ENCODE data around the gene NCKAP5.

Gene NCKAP5

GRCh38 chr2:132999421-132999820 is 568.8 kb downstream of the NCKAP5 start:
- no peak for DNase-seq (ENCODE audit: low spot score)

GRCh38 chr2:132998221-132998620 is 570.0 kb downstream of the NCKAP5 start:
- no peak for DNase-seq (ENCODE audit: low spot score)

DNA sequence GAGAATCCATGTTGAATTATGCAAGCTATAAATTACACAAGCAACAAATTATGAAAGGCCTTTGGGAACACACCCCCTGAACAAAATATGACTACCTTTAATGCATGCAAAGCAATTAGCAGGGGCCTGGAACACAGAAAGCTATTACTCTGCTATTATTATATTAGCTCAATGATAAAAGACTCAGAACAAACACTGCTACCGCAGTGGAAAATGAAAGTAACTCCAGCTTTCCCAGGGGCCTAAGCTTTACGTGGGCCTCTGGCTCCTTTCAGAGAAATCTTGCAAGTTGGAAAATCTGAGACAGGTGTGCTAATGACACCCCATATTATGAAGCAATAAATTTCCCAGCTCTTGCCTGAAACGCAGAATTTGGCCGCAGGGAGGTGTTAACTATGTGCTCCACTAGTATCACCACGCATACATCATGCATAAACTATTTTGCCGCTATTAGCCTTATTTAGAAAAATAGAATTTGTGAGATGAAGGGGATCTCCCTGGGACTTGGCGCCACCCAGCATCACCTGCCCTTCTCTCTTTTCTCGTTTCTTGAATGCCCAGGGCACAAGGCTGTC is 576.7 kb downstream of the NCKAP5 start:
- no peak for DNase-seq (ENCODE audit: low spot score)

- no peak for DNase-seq (ENCODE audit: low spot score)
These were observed 583.5 kb downstream of the NCKAP5 start for GRCh38 chr2:132984731-132985130.

DNA sequence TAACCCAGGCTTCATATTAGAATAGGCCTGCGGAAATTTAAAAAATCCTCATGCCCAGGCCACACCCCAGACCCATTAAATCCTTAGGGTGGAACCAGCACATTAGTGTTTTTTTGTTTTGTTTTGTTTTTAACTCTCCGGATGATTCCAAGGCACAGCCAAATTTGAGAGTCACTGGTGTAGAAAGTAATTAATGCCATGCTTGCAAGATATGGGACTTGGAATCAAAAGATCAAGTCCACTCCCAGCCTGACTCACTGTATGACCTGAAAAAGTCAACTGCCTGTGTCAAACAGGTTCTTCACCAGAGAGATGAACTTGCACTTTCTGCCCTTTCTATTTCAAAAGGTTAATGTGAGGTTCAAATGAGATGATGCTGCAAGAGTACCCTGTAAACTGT is 588.0 kb downstream of the NCKAP5 start:
- no peak for DNase-seq (ENCODE audit: low spot score)

GRCh38 chr2:132979339-132980093 is 588.7 kb downstream of the NCKAP5 start:
- no peak for DNase-seq (ENCODE audit: low spot score)

DNA sequence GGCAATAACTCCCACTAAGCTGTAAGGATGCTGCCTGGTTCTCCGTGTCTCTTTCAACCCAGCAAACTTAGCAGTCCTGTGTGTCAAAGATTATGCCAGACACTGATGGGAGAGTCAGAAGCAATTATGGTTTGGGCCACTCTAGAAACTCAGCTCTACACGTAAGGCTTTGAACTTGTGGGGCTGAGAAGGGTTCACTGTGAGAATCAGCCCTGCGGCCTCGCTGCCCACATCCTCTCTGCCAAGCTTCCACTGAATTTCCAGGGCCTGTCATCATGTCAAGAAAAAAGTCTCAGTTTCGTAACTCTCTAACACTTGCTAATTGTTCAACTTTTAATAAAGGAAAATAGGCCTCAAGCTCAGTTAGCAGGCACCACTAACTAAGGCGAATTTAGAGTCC is 589.4 kb downstream of the NCKAP5 start:
- no peak for DNase-seq (ENCODE audit: low spot score)

DNA sequence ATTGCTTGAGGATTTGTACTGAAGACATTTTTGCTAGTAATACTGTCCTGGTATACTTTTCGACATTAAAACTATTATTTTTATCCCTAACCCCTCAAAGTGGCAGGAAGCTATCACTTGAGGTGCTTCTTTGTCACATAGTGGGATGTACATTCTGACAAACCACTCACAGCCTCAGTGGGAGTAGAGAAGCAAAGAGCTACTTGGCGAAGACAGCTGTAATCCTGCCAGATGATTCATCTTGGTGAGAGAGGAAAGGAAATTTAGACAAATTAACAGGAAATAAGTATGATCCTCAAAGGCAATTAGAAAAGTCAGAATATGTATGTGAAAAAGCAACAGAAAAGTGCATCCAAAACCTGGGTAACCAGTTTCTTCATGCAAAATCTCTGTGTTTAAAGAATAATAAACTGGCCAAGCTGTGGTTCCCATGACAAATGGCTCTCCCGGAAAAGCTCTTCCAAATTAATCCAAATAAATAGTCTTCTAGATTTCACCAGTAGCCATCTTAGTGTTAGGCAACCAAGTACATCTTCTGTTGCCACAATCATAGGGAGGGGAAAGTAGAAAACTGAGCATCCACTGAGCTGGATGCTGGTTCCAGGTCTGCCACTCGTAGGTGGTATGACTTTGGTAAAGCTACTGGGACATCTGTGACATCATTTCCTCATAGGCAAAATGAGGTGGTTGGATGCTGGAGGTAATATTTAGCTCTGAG is 590.3 kb downstream of the NCKAP5 start:
- peak; percentile 50 for DNase-seq (ENCODE audit: low spot score)

GRCh38 chr2:132975193-132976105 is 592.8 kb downstream of the NCKAP5 start:
- DNase-seq (ENCODE audit: low spot score): no peak

DNA sequence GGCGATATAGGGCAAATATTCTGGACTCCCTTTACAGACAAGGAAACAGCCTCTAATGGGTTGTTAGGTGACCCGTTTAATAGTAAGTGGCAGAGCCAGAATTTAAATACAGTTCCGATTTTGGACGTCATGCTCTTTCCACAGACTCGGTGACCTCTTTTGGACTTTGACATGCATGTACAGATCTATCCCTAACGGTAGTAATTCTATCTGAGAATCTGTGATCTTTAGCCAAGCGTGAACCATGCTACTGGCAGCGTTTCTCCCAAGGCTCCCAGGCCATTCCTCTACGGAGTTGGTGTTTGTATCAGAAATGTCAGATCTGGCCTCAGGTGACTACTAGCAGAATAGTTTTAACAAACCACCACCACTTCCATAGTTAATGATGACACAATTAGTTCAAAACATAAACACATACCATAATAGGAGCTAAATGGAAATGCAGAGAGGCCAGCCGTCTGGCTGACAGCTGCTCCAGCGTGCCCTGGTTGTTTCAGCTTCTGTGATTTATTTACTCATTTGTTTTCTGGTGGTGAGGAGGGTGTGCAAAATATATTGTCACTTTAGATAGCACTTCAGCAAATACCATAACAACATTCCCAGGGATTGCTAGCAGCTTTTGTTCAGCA is 593.7 kb downstream of the NCKAP5 start:
- DNase-seq (ENCODE audit: low spot score): no peak

DNA sequence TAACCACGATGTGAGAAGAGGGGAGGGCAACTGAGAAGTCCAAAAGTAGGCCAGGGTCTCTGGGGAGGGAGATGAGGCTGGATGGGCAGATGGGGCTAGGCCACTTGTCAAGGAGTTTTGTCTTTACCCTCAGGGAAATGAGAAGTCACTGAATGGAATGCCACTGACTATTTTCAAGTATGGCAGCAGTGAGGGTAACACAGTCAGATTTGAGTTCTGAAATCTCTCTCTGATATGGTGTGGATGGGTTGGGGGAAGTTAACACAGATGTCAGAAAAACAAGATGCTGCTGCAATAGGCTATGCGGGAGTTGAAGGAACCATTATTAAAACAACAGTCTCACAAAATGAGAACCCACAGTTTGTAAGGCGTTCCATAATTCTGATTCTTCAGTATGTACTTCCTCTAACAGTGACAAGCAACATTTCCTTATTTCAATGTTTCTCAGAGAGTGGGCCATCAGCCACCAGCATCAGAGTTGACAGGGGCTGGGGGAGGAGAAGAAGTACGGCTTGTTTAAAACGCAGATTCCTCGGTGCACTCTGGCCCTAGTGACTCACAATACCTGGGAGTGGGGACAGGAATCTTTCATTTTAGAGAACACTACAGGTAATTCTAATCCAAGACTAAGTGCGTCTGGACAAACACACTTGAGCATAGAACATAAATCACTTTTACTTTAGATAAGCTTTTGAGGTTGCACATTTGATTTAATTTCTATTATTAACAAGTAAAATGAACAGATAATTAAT is 596.8 kb downstream of the NCKAP5 start:
- DNase-seq (ENCODE audit: low spot score): no peak

- no peak for DNase-seq (ENCODE audit: low spot score)
These were observed 598.8 kb downstream of the NCKAP5 start for GRCh38 chr2:132969371-132969985.

- no peak for DNase-seq (ENCODE audit: low spot score)
These were observed 602.8 kb downstream of the NCKAP5 start for GRCh38 chr2:132965460-132965859.

DNA sequence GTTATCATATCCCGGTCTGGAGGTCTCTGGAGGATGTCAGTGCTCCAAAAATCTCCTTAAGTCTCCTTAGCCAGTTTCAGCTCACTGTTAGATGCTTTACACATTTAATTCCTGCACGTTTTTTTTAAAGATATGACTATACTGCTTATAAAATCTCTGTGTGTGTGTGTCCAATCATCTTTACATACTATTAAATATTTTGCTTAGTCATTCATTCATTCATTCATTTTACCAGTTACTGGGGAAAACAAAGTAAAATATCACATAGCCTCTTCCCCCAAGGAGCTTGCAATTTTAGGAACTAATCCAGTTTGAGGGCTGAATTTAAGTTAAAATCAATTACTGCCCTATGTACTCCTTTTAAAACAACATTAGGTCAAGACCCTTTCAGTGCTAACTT is 605.1 kb downstream of the NCKAP5 start:
- no peak for DNase-seq (ENCODE audit: low spot score)

DNA sequence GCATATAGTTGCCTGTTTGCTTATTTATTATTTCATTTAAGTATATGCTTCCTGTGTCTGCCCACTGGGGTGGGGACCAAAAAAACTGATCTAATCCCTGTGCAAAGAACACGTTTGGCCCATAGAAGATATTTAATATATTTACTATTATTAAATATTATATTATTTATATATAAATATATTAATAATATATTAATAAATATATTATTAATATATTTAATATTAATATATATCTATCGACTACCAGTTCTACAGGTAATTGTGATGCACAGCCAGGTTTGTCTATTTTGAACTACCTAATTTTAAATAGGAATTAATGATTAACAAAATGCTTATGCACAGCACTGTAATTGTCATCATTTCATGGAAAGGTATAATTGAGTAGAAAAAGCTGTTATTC is 609.4 kb downstream of the NCKAP5 start:
- DNase-seq (ENCODE audit: low spot score): no peak

DNA sequence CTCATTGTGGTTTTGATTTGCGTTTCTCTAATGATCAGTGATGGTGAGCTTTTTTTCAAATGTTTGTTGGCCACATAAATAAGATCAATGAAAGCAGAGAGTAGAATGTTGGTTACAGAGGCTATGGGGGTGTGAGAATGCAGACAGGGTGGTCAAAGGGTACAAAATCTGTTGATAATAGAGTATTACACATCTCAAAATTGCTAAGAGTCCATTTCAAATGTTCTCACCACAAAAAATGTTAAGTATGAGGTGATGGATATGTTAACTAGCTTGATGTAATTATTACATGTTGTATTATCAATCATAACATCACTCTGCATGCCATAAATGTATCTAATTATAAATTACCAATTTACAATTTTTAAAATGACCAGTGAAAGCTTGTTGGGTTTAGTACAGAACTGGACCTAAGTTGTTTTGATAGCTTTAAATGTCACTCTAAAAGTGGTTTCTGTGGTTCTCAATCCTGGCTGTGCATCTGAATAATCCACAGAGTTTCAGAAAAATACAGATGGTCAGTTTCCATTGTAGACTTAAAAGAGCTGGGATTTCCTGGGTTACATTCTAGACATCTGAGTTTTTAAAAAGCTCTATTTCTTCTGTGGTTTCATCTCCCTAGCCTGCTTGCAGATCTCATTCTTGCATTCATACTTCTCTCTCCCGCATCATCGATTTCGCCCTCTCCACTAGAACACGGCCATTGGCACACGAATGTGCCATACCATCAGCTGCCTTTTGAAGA is 612.2 kb downstream of the NCKAP5 start:
- DNase-seq (ENCODE audit: low spot score): no peak

GRCh38 chr2:132953771-132954170 is 614.5 kb downstream of the NCKAP5 start:
- DNase-seq (ENCODE audit: low spot score): no peak

DNA sequence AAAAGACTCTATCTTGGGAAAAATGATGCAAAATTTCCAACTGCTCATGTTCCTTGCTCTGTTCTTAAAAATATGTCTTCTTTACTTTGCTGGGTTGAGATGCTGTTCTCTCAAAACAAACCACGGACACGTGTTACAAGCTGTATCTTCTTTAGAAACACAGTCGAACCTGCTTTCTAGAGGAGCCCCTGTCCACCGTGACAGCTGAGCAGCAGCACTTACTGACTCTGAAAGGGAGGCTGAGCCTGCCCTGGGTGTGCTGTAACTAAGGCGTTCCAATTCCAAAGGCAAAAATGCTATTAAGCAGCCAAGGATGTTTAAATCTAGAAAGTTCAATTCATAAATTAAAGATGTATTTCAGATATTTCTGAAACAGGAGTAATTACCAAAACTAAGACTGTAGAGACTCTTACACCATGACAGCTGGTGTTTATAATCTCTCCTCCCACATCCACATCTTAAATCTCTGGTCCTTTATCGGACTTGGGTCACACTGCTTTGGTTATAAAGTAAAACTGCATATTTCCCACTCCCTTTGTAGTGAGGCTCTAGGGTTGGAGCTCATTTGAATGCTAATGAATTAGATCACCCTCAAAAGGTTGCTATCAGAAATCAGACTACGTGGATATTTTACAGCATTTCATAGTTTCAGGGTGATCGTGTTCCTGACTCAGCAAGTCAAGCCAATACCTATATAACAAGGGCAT is 617.1 kb downstream of the NCKAP5 start:
- no peak for DNase-seq (ENCODE audit: low spot score)

GRCh38 chr2:132949108-132949507 is 619.2 kb downstream of the NCKAP5 start:
- no peak for DNase-seq (ENCODE audit: low spot score)

Measured in AG20443 (cell line).